Fibroblast of skin of abdomen (primary cell): ENCODE data around the gene ABCA4. TPM values are rescaled to one million over a fixed set of nuclear protein-coding genes. Genes with fewer than 3 reads are reported as not detected.
"Not testable (repeated sequence)": the region's sequence is repeated elsewhere in the genome, so short reads cannot be mapped to it uniquely, and the experiment has no call there.

Experiments used
- DNase-seq: peaks from one replicate; pipeline ENCODE4 v3.0.0-alpha.2; 2013
- polyA plus RNA-seq, 2 experiments: library from polyadenylated mRNA; unstranded; fragments of 120-200 nt; gene quantifications; one replicate each; pipeline ENCODE4 v1.2.1, GENCODE V29; 2013; ENCODE audit not compliant: insufficient read length in 2 of 2

ABCA4 gene
- 0.17 TPM for polyA plus RNA-seq (2013, experiment 1 of 2; ENCODE audit: insufficient read length)
- polyA plus RNA-seq (2013, experiment 2 of 2; ENCODE audit: insufficient read length) = 0.11 TPM

DNA sequence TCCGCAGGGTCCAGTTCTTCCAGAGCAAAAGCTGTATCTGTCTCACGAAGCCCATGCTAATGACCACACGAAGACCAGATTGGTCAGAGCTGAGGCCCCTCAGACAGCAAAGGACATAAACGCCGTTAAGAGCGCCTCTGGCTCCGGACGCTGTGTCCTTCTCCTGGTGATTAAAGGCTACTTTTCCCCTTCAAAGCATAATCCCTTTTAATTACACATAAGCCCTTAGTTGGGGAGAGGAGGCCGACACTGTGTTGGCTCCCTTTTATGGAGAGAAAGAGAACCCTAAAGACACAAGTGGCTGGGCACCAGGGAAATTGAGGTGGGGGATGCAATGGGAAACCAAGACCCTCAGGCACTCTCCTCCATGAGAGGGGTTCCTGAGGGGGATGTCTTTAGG, at the start of gene ABCA4:
ABCA4 (minus strand) TSS at position 158 of the 400 bp plus-strand sequence; CDS start at position 55, 103 bp downstream.
- DNase-seq = no peak

DNA sequence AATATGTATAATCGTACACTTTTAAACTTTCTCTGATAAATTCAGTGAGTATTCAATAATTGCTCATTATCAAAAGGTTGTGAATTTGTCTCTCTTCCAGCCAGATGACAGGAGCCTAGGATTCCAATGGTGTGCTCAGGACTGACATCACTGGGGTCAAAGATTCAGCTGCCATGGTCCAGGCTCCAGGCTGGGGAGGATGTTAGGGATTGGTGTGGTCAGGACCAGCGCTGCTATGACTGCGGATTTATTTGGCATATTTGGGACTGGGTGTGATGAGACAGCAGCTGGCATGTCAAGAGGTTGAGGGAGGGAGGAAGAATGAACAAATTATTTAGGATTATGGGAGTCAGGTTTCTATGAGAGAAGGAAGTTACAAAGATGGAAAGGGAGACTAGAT, 48.2 kb upstream of the ABCA4 start:
- DNase-seq = no peak

DNA sequence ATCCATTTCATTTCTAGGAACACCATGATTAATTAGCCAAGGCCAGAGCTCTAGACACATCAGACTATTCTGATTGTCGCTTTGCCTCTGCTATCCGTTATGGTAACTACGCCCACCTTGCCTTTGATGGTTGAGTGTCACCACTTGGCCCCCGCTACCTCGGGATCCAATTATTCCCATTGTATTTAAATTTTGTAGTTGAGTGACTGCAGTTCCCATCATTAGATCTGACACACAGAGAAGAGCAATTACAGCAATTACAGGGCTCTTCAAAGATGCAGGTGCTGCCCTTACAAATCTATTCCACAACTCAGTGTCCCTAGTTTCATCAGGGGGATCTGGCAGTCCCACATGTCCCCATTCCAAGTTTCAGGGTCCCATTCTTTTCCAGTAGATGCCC, 44.9 kb upstream of the ABCA4 start:
- DNase-seq = no peak

DNA sequence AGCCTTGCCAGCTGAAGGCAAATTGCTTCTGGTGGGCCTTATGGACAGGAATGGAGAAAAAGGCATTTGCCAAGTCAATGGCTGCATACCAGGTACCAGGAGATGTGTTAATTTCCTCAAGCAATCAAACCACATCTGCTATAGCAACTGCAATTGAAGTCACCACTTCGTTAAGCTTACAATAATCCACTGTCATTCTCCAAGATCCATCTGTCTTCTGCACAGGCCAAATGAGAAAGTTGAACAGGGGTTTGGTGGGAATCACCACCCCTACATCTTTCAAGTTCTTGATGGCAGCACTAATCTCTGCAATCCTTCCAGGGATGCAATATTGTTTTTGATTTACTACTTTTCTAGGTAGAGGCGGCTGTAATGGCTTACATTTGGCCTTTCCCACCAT, 43.9 kb upstream of the ABCA4 start:
- DNase-seq = not testable (repeated sequence)

DNA sequence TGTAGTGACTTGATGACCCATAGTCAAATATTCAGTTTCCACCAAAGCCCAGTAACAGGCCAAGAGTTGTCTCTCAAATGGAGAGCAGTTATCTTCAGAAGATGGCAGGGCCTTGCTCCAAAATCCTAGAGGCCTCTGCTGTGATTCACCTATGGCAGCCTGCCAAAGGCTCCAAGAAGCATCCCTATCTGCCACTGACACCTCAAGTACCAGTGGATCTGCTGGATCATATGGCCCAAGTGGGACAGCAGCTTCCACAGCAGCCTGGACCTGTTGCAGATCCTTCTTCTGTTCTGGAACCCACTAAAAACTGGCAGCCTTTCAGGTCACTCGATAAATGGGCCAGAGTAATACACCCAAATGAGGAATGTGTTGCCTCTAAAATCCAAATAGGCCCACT, 43.2 kb upstream of the ABCA4 start:
- not testable (repeated sequence) for DNase-seq

DNA sequence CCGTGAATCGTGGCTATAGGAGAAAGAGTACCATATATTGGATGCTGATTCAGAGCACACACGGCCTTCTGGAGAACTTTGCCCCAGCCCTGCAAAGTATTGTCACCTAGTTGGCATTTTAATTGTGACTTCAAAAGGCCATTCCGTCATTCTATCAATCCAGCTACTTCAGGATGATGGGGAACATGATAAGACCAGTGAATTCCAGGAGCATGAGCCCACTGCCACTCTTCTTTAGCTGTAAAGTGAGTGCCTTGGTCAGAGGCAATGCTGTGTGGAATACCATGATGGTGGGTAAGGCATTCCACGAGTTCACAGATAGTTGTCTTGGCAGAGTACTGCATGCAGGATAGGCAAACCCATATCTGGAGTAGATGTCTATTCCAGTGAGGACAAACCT, 42.3 kb upstream of the ABCA4 start:
- not testable (repeated sequence) for DNase-seq

DNA sequence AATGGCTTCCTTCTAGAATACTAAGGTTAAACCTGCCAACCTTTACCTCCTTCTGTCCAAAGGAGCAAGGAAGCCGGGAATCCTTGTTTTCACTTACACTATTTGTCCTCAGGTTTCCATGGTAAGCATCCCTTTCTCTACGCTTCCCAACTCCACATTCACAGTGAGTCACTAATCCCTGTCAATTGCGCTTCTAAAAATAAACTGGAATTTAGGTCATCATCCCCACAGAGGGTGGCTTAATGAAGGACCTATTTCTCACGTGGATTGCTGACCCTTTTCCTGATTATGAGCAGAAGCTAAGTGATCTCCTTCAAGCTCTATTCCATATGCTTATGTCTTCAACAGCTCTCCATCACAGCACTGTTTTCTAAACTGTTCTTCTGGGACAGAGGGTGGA, 39.9 kb upstream of the ABCA4 start:
- peak; percentile 69 for DNase-seq

DNA sequence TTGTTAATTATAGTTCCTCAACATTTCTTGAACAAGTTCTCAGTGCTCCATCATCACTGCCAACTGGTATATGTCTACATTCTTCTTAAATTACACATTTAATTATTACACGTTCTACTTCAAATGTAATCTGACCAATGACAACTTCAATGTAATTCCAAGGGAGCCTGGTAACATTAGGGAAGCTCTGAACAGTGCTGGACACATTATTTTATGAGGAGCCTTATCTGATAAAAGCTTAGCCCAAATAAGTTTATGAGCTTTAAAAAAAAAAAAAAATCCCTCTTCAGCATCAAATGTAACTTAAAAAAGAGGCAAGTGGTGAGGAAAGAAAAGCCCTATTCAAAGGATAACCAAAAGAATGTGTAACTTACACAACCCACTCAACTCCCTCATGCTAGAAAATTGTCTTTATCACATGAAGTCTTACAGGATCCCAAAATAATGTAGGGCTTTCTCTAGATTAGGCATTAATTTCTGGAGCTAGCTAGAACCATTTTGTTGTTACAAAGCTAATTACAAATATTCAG, 35.2 kb upstream of the ABCA4 start:
- DNase-seq = no peak

DNA sequence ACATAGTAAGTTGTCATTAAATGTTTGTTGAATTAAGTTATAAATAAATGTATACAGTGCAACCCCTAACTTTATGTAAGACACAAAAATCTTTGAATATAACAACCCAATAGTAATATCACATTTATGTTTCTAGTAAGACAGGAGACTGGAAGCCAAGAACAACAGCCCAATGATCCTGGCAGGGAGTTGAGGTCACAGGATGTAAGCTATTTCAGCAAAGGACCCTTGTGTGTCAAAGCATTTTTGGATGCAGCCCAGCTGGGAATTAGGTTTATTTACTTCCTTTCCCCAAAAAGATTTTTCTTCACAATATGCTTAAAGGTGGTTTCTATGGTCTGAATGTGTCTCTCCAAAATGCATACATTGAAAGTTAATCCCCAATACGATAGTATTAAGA, 34.0 kb upstream of the ABCA4 start:
- DNase-seq = no peak

DNA sequence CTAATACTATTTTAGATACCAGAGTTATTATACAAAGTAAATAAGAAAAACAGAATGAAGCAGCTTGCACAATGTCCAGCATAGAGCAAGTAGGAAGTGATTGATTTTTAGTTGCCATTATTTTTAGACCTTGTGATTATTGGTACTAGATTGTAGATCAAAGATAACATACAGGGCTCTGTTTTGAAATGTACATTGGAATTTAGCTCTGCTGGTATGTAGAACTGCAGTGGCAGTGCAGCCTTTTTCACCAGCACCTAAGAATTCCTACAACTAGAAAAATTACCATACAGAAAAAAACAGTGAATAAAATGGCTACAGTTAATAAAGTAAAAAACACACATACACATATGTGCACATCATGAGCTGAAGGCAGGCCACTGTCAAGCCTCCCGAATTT, 32.2 kb upstream of the ABCA4 start:
- no peak for DNase-seq

DNA sequence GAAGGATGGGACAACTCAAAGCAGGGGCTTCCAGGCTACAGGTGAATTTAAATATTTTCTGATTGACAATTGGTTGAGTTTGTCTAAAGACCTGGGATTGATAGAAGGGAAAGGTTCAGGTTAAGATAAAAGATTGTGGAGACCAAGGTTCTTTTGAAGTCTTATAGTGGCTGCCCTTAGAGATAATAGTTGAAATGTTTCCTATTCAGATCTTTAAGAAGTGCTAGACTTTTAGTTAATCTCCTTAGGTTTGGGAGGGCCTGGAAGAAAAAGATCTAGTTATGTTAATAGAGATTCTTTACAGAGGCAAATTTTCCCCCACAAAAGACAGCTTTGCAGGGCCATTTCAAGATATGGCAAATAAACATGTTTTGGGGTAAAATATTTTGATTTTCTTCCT, 28.2 kb upstream of the ABCA4 start:
- not testable (repeated sequence) for DNase-seq

DNA sequence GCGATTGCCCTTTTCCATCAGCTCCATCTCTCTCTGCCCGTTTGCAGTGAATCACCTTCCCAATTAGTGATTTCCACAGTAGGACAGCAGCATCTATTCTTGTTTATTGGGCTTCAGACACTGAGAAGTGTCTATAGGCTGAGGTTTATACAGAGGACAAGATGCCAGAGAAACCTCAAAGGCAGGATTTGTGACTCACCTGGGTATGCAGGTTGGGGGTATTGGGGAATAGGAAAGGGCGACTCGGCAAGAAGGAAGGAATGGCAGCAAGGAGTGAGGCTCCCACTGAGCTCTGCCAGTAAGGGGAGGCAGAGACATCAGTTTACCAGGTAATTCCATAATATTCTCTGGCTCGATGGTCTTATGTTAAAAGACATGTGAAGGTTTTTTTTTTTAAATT, 25.3 kb upstream of the ABCA4 start:
- no peak for DNase-seq

DNA sequence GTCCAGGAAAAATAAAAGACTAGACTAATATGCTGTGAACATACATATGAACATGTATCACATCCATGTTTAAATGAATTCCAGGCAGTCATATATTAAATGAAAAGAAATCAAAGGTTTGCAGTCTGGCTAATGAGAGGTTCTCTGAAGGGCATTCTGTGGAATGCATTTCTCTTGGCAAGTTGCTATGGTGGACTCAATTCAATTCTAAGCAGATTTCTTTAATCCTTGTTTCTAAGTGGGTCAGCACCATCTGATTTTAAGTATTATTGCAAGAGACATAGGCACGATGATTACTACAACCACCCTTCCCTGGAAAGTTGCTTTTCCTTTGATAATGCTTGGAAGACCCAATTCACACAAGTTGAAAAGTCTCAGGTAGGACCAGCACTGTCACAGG, 23.9 kb upstream of the ABCA4 start:
- no peak for DNase-seq

DNA sequence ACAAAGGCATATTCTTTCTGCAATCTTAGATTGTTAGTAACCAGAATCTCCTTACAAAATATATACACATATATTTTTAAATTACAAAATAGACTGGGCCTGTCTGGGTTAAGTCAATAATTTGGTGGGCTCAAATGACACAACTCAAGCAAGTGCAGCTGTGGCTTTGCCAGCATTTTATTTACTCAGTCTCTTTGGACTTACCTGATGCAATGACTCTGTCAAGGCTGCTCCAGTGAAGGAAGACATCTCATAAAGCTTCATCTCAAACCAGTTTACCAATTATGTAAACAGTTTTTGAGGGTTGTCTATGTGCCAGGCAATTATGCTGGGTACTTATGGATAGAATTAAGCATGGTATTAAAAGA, 22.8 kb upstream of the ABCA4 start:
- DNase-seq = no peak

DNA sequence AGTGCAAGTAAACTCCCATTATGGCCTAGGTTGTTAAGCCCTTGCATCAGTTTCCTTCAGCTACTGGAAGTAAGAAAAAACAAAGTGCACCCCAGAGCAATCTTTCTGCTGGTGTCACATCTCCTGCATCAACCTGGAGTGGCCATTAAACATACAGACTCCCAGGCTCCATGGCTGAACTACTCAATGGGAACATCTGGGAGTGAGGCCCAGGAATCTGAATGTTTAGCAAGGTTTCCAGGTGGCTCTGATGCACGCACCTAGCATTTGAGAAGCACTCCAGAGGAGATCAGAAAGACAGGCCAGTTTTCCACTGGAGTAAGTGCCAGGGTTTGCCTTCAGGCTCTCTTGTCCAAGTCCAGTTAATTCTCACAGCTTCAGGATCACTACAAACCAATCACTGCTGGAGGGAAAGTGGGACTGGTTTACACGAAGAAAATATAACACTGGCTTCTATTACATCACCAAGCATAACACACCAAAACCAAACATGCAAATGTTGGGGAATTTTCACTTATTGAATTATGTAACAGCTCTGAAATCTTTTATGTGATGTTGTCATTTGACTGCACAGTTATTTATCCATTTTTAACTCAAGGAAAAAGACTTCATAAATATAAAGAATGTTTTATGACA, 22.3 kb upstream of the ABCA4 start:
- DNase-seq = peak; percentile 9

DNA sequence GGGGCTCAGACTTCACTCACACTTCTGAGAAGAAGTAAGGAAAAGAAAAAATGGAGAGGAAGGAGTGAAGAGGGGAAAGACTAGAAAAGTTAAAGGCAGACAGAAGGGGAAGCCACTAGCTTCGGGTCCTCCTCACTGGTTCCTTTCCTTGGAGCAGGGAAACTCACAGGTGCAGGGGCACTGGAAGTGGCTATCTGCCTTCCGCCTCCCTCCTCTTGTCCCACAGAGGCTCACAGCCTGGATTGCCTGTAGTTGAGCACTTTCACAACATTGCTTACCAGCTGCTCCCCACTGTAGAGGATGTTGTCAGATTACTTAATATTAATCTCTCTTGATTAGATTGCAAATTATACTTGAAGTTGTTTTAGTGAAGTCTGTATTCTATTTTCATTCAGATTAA, 21.6 kb upstream of the ABCA4 start:
- DNase-seq = no peak

DNA sequence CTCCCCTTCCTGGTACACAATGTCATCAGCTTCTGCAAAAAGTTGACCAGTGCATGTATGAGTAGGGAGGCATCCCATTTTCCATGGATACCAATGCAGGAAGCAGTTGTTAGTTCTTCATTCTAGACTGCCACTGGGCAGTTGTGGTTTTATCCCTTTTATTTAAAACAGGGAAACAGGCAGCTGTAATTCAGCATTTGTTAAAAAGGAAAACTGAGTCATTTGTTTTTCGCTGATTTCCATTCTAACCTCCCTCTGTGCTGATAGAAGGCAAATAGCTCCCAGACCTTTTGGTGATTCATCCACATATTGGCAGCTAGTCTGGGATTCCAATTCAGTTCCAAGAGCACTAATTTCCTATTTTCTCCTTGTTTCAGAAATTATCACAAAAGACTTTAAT, 21.1 kb upstream of the ABCA4 start:
- peak; percentile 70 for DNase-seq

DNA sequence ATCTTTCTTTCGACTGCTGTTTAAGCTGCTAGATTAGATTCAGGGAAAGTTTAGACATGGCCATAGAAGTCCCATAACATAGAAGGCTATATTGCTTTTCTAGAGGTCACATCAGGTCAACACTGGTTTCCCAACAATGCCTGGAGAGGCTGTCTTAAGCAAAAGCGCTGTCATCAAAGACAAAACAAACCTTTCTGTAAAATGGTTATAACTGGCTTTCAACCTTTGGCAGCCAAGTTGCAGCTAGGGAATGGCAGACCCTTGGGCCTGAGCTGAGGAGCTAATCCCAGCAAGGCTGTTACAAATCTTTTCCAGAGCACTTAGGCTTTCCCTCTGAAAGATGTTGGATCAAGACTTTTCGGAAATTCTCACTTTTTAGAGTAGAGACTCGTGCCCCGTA, 11.2 kb upstream of the ABCA4 start:
- DNase-seq = no peak

DNA sequence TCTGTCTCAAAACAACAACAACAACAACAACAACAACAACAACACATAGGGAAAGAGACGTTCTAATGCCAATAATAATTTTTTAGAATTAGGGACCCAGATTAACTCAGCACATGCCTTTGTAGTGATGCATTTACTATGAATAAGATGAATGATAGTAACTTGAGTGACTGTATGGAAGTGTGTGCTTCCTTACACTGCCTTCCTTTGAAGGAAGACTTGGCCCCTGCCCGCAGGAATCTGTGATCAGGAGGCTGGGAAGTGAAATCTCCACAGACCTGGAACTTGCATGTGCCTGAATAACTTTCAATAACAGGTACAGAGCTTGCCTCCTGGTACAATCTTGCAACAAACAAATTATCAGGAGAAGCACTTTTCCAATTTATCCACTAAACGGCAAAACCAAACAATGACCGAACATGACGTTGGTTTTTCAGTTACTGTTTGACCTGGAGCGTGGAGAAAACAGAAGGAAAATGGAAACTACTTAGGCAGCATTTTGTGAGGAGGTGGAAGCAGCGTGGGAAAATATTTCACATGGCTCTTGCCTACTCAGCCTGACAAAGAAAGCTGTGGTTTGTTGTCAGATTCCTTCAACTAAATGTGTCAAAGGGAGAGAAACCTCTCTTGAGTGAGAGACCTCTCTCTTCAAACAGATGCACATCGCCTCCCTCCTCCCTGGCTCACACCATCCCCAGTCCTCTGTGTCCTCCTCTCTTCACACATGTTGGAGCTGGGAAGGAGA, 10.1 kb upstream of the ABCA4 start:
- peak; percentile 60 for DNase-seq

DNA sequence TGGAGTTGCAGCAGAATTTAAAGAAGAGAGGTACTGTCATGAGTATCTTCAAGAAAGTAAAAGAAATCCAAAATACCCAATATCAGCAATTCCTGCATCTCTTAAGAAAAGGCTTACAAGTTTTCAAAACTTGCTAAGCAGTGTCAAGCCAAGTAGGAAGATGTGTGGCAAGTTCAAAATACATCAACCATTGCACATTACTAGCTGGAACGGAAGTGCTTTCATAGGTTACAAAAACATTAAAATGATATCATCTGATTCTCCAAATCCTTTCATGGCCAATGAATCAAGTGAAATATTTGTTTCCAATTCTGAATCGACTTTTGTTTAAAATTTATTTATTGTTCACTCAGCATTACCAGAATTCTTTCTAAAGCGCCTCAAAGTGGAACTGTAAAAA, 5.7 kb upstream of the ABCA4 start:
- DNase-seq = no peak

DNA sequence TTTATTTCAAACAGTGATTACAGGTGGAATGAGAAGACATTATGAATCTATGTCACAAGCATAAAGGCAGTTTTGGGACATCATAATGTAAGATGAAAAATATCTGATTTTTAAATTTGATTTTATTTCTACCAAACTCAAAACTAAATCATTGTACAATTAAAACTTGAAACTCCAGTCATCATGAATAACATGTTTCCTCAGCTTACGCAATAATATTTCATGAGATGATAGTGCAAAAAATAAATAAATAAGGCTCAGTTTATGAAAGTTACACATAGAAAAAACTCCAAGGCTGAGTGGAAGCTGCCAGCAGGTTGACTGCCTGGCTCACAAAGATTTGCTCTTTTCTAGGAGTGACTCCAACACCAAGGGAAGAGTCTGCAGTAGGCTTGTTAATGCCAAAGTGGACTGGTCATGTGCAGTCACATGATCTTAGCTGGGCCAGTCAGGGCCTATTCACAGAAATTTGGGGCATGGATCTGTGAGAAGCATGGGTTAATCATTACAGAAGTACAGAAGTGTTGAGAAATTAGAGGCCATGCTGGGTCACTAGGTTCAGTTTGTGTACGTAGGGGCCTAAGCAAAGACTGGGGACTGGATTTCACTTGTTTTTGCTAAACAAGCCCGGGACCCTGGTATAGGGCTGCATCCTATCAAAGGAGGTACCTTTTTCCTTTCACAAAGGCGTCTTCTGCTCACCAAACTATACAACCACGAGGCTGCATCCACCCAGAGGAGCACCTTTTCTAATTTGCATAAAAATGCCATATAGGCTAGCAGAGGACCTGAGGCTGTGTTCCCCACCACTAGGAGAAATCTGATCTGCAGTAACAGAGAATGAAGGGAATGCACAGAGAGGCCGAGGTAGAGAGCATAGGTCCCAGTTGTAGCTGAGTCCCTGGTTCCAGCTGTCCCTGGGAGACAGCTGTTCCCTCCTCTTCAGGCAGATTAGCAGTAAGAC, 4.9 kb upstream of the ABCA4 start:
- no peak for DNase-seq

DNA sequence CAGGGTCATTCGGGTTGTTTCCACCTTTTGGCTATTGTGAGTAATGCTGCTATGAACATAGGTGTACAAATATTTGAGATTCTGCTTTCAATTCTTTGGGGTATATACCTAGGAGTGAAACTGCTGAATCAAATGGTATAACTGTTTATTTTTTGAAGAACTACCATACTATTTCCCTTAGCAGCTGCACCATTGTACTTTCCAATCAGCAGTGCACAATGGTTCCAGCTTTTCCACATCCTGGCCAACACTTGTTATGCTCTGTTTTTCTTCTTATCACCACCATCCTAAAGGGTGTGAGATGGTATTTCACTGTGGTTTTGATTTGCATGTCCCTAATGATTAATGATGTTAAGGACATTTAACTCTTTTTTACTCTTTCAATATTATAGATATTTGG, 3.6 kb upstream of the ABCA4 start:
- DNase-seq = no peak
